Type B pancreatic cell (in vitro differentiated cells): ENCODE data around the gene ARHGEF10L. TPM values are rescaled to one million over a fixed set of nuclear protein-coding genes. Genes with fewer than 3 reads are reported as not detected.

ENCODE experiments used
- DNase-seq: peaks from one replicate; pipeline ENCODE4 v3.0.0; 2021; ENCODE audit warnings: mixed read lengths; ENCODE audit not compliant: unreplicated experiment; ENCODE audit errors: extremely low spot score
- H3K27ac Mint-ChIP-seq: 2 replicates; pipeline ENCODE4 v1.8.0; 2021; ENCODE audit warnings: mild to moderate bottlenecking, mixed read lengths
- H3K27me3 Mint-ChIP-seq: 2 replicates; pipeline ENCODE4 v1.8.0; 2021; ENCODE audit warnings: mixed read lengths
- H3K36me3 Mint-ChIP-seq: 2 replicates; pipeline ENCODE4 v1.8.0; 2021; ENCODE audit warnings: mixed read lengths
- H3K4me1 Mint-ChIP-seq: one replicate; pipeline ENCODE4 v1.8.0; 2021; ENCODE audit warnings: mixed read lengths; ENCODE audit not compliant: unreplicated experiment
- H3K4me3 Mint-ChIP-seq: 2 replicates; pipeline ENCODE4 v1.8.0; 2021; ENCODE audit warnings: mild to moderate bottlenecking, mixed read lengths
- H3K9me3 Mint-ChIP-seq: 2 replicates; pipeline ENCODE4 v1.8.0; 2021; ENCODE audit warnings: mixed read lengths
- total RNA-seq: library from RNA; stranded (reverse); gene quantifications from 2 replicates; pipeline ENCODE4 v1.2.1, GENCODE V29; 2021; ENCODE audit warnings: low replicate concordance
- TF ChIP-seq, protein P1 (sequence below): fragments of 200-600 bp; sonication (generic); conservative IDR thresholded peaks from 2 replicates; pipeline ENCODE4 v1.5.0; 2021; ENCODE audit warnings: antibody characterized with exemption, mild to moderate bottlenecking

The ARHGEF10L gene
- total RNA-seq, 1 donor from 2014 or later = 36.0 TPM

DNA sequence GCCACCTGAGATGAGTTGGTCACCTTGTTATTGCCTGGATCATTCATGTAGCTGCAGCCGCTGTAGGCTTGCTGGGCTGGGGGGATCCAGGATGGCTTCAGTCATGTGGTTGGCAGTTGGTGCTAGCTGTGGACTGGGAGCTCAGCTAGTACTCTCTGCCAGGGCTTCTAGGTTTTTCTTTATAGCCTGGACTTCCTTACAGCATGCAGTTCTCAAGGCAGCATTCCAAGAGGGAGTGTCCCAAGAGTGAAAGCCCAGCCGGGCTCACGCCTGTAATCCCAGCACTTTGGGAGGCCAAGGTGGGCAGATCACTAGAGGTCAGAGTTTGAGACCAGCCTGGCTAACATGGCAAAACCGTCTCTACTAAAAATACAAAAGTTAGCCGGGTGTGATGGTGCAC, 192.0 kb downstream of the ARHGEF10L start:
- H3K27me3 Mint-ChIP-seq = peaks cover 9% of the 10 kb centered on the region
- H3K4me3 Mint-ChIP-seq = no peak overlapping the region
- no peak for DNase-seq
- TF ChIP-seq, protein P1, sequence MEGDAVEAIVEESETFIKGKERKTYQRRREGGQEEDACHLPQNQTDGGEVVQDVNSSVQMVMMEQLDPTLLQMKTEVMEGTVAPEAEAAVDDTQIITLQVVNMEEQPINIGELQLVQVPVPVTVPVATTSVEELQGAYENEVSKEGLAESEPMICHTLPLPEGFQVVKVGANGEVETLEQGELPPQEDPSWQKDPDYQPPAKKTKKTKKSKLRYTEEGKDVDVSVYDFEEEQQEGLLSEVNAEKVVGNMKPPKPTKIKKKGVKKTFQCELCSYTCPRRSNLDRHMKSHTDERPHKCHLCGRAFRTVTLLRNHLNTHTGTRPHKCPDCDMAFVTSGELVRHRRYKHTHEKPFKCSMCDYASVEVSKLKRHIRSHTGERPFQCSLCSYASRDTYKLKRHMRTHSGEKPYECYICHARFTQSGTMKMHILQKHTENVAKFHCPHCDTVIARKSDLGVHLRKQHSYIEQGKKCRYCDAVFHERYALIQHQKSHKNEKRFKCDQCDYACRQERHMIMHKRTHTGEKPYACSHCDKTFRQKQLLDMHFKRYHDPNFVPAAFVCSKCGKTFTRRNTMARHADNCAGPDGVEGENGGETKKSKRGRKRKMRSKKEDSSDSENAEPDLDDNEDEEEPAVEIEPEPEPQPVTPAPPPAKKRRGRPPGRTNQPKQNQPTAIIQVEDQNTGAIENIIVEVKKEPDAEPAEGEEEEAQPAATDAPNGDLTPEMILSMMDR = no peak
- no peak overlapping the region for H3K27ac Mint-ChIP-seq
- H3K4me1 Mint-ChIP-seq = no peaks in the 10 kb centered on the region
- H3K36me3 Mint-ChIP-seq = no peaks in the 10 kb centered on the region
- H3K9me3 Mint-ChIP-seq = no peaks in the 10 kb centered on the region

DNA sequence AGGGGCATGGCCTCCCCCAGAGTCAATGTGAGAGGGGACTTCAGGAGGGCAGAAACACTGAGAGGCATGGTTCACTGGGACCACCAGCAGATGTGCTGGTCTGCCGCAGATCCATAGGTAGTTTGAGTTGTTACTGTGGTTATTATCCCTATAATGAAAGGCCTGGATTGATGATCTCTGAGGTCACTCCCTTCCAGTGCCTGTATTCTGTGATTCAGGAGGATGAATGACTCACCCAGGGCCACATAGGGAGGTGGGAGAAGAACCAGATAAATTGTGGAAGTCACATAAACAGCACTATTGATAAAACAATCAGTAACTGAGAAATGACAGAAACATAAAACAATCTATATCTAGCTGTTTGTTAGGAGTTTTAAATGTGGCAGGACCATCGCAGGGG, 193.0 kb downstream of the ARHGEF10L start:
- no peak for DNase-seq
- Mint-ChIP-seq H3K27ac (no peak overlapping the region), H3K36me3 (no peaks in the 10 kb centered on the region), H3K4me3 (no peak overlapping the region), H3K9me3 (no peaks in the 10 kb centered on the region), H3K4me1 (no peaks in the 10 kb centered on the region), H3K27me3 (peaks cover 9% of the 10 kb centered on the region)
- TF ChIP-seq, protein P1 = no peak

DNA sequence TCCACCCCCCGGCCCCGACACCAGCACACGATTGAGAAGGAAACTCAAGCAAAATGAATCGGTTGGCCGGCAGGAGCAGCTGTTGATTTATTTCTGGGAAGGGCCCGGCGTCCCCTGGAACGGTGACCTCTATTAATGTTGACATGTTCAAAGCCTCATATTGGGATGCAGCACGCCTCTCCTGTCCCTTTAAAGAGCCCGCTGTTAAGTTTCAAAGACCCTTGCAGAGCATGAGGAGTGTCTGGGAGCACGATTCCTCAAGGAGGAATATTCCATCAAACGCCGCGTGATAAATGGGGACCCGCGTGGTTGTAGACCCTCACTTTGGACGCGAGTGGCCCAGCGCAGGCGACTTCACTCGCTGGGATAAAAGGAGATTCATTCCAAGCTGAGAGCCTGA, 194.2 kb downstream of the ARHGEF10L start:
- TF ChIP-seq, protein P1 = no peak
- H3K4me3 Mint-ChIP-seq = no peak overlapping the region
- no peaks in the 10 kb centered on the region for H3K4me1 Mint-ChIP-seq
- peaks cover 9% of the 10 kb centered on the region for H3K27me3 Mint-ChIP-seq
- no peak for DNase-seq
- H3K27ac Mint-ChIP-seq = no peak overlapping the region
- H3K9me3 Mint-ChIP-seq = no peaks in the 10 kb centered on the region
- H3K36me3 Mint-ChIP-seq = no peaks in the 10 kb centered on the region

DNA sequence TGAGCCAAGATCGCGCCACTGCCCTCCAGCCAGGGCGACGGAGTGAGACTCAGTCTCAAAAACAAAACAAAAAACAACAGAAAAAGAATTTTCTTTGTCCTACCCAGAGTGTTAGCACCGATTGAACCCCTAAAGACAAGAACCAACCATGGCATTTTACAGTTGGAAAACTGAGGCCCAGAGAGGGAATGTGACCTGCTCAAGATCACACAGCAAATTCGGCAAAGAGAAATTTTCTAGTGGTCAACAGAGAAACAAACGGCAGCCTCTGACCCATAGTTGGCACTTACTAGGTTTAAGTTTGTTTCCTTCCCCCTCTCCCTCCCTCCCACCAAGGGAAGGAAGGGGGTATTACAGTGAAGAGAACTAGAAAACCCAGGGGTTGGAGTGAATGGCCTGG, 195.1 kb downstream of the ARHGEF10L start:
- H3K27me3 Mint-ChIP-seq = peaks cover 9% of the 10 kb centered on the region
- H3K27ac Mint-ChIP-seq = no peak overlapping the region
- no peaks in the 10 kb centered on the region for H3K9me3 Mint-ChIP-seq
- TF ChIP-seq, protein P1 = no peak
- H3K4me1 Mint-ChIP-seq = no peaks in the 10 kb centered on the region
- no peaks in the 10 kb centered on the region for H3K36me3 Mint-ChIP-seq
- DNase-seq = no peak
- no peak overlapping the region for H3K4me3 Mint-ChIP-seq

DNA sequence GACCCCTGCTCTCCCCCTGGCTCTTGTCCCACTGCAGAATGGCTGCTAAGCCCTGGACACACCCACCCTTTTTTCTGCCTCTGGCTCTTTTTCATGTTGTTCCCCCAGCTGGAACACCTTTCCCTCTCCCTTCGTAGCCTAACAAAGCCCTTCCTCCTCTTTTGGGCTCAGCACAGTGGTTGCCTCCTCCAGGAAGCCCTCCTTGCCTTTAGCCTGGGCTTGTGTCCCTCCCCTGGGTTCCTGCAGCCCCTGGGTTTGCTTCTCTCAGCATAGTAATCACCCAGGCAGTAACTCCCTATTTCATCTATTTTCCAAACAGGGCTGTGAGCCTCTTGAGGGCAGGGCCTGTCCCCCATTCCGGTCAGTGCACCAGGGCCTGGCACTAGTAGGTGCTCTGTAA, 195.8 kb downstream of the ARHGEF10L start:
- DNase-seq = no peak
- Mint-ChIP-seq H3K27ac (no peak overlapping the region), H3K36me3 (no peaks in the 10 kb centered on the region), H3K27me3 (peaks cover 11% of the 10 kb centered on the region), H3K4me3 (no peak overlapping the region), H3K9me3 (no peaks in the 10 kb centered on the region), H3K4me1 (no peaks in the 10 kb centered on the region)
- TF ChIP-seq, protein P1 = no peak

DNA sequence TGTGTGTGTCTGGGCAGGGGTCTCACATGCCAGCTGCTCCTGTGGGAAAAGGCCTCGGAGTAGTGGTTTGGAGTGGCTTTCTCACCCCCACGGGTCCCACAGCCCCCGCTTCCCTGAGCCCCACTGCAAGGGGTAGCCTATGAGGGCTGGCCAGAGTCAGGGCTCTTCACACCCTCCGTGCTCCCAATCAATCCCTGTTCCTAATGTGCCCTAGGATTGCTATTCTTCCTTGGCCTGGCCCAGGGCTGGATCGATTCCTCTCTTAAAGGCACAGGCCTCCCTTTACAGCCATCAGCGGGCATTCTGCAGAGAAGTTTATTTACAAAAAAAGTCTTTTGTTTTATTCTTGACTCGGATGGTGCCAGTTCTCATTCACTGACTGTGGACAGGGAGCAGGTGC, 196.3 kb downstream of the ARHGEF10L start:
- no peaks in the 10 kb centered on the region for H3K9me3 Mint-ChIP-seq
- TF ChIP-seq, protein P1 = no peak
- H3K4me1 Mint-ChIP-seq = no peaks in the 10 kb centered on the region
- peaks cover 11% of the 10 kb centered on the region for H3K27me3 Mint-ChIP-seq
- no peak overlapping the region for H3K4me3 Mint-ChIP-seq
- DNase-seq = no peak
- no peaks in the 10 kb centered on the region for H3K36me3 Mint-ChIP-seq
- H3K27ac Mint-ChIP-seq = no peak overlapping the region
